ENCODE results near the gene FABP1.

Gene FABP1

GRCh38 chr2:88115825-88116518 lies 11.9 kb downstream of the FABP1 start:
- DNase-seq (ENCODE audit: low read depth in 2 of 2): no peak

DNA sequence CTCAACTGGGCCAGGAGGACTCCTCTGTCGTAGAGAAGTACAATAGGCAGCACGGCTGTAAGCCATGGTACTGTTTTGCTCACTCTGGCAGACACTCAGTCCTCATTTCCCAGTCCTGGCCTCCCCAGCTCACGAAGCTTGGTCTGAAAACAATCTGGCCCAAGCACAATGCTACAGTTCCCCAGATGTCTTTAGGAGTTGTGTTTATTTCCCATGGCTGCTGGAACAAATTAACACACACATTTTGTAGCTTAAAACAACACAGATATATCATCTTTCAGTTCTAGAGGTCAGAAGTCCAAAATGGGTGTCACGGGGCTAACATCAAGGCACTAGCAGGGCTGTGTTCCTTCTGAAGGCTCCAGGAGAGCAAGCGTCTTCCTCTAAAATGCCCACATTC lies 13.0 kb downstream of the FABP1 start:
- no peak for DNase-seq (ENCODE audit: low read depth in 2 of 2)

DNA sequence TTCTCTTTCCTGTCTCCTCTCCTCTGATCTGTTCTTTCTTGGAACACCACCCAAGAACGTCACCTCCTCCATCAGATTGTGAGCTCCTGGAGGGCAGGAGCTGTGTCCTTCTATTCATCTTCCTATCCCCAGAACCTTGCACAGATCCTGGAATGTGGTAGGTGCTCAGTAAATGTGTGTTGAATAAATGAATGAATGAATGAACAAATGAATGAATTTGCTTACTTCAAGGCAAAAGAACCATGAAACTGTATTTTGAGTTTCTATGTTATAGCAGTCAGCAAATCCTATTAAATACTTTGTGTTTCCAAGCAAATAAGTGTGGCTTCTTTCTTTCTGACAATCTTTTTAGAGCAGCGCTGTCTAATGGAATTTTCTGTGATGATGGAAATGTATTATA lies 14.8 kb downstream of the FABP1 start:
- DNase-seq (ENCODE audit: low read depth in 2 of 2): no peak

GRCh38 chr2:88110830-88111229 lies 17.0 kb downstream of the FABP1 start:
- DNase-seq (ENCODE audit: low read depth in 2 of 2): no peak

DNA sequence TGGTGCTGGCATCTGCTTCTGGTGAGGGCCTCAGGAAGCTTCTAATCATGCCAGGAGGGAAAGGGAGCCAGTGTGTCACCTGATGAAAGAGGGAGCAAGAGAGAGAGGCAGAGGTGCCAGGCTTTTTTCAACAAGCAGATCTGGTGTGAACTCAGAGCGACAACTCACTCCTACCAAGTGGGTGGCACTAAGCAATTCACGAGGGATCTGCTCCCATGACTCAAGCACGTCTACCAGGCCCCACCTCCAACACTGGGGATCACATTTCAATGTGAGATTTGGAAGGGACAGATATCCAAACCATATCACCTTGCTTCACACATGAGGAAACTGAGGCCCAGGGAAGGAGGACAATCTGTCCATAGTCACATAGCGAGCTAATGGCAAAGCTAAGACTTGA lies 19.1 kb downstream of the FABP1 start:
- DNase-seq (ENCODE audit: low read depth in 2 of 2): no peak

GRCh38 chr2:88100489-88100858 lies 27.4 kb downstream of the FABP1 start:
- DNase-seq (ENCODE audit: low read depth in 2 of 2): no peak

GRCh38 chr2:88099798-88100488 lies 27.9 kb downstream of the FABP1 start:
- no peak for DNase-seq (ENCODE audit: low read depth in 2 of 2)

DNA sequence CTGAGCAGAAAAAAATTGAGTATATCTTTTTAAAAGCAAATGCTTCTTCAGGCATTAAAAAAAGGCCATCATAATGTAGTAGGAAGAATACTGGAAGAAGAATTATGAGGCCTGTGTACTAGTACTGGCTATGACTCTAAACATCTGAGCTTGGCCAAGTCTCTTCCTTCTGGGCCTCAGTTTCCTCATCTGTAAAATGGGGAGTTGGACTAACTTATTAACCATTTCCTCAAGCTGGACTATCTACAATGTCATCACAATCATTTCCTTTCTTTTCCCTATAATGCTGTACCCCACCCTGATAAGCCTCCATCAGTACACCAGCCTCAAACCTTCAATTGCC lies 29.3 kb downstream of the FABP1 start:
- DNase-seq (ENCODE audit: low read depth in 2 of 2): no peak

DNA sequence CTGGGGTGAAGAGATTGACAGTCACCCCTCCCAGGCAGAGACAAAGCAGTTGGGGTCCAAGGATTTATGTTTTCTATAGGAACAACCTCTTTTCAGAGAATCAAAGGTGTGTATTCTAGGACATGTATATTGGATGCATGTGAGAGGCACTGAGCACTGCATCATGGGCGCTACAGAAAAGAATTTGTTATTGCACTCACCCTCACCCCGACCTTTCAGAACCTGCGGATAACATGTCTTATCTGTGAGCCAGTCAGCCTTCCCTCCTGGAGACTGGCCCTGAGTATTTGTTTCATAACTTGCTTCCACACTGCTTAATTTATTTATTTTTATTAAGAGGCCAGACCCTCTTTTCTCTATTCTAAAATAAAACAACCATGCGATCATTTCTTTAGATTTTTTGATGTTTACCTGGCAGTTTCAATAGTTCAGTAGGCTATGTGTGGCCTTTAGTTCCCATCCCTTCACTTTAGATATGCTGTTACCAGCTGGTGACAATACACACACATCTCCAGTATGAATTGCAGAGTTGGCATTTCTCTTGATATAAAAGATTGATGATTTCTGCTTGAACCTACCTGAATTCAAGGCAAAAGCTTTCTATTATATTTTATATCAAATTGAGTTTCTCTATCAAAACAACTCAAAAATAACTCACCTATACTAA lies 29.8 kb downstream of the FABP1 start:
- no peak for DNase-seq (ENCODE audit: low read depth in 2 of 2)

- no peak for DNase-seq (ENCODE audit: low read depth in 2 of 2)
Measured at GRCh38 chr2:88097192-88097591, 30.7 kb downstream of the FABP1 start.

GRCh38 chr2:88096708-88097107 lies 31.2 kb downstream of the FABP1 start:
- no peak for DNase-seq (ENCODE audit: low read depth in 2 of 2)

DNA sequence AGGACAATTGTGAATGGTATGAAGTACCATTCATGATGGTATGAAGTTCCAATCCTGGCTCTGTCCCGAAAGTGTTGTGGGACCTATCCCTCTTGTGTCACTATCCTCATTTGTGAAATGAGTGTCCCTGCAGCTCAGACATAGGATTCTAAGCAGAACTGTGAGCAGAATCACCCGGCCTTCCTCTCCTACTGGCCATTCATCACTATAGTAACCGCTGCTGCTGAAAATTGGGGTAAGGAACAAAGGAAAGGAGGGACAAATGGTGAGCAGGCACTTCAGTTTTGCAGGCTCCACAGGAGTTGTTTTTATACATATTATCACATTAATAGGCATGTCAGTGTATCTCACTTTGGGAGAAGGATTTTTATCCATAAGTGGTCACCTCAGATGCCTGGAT lies 32.8 kb downstream of the FABP1 start:
- DNase-seq (ENCODE audit: low read depth in 2 of 2): no peak

- DNase-seq (ENCODE audit: low read depth in 2 of 2): no peak
Measured at GRCh38 chr2:88092773-88093172, 35.1 kb downstream of the FABP1 start.

GRCh38 chr2:88091943-88092342 lies 35.9 kb downstream of the FABP1 start:
- DNase-seq (ENCODE audit: low read depth in 2 of 2): no peak

DNA sequence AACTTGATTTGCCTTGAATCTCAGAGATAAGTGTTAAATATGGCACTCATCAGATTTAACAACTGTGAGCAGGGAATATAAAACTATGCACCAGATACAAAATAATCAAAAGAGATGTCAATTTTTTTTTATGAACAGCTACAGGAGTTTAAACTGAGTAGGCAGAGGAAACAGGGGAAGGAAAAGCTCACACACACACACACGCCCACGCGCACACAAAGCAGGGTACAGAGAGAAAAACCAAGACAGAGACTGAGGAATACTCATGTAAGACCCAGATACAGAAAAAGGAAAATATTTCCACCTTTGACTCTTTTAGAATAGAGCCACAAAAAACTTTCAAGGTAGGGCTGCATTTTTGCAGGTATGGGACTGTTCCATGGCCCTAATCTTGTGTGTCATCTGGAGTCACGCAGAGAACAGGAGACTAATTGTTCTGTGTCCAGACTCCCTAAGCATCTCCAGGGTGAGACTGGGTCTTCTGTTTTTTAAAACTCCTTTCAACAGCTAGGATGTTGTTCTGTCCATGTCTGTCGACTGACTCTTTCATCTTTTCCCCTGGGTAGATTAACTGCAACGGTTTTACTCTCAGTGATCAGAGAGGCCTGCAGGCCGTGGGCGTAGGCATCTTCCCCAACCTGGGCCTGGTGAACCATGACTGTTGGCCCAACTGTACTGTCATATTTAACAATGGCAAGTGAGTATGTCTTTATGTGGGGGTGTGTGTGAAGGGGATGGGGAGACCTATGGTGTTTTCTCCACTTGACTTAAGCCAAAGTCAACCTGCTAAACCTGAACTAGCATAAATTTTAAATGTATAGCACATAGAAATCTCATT lies 37.2 kb downstream of the FABP1 start:
- peak in 1 of 2 experiments; percentile 24 for DNase-seq (ENCODE audit: low read depth in 2 of 2)

DNA sequence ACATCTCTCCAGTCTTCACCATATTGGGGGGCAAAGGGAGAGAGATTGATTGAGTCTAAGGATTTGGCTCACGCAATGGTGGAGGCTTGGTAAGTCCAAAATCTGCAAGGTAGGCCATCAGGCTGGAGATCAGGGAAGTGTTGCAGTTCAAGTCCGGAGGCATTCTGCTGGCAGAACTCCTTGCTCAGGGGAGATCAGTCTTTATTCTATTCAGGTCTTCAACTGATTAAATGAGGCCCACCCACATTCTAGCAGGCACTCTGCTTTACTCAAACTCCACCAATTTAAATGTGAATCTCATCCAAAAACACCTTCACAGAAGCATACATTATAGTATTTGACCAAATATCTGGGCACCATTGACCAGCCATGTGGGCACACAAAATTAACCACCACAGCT lies 38.9 kb downstream of the FABP1 start:
- no peak for DNase-seq (ENCODE audit: low read depth in 2 of 2)

DNA sequence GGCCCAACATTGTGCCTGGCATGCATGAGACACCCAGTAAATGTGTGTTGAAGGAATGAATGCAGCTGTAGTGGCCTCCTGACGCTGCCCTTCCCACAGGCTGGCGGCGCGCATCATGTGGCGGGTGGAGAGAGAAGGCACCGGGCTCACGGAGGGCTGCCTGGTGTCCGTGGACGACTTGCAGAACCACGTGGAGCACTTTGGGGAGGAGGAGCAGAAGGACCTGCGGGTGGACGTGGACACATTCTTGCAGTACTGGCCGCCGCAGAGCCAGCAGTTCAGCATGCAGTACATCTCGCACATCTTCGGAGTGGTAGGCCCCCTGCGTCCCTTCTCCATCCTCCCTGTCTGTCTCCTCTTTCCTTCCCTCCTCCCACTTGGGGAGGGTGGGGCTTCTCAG lies 40.1 kb downstream of the FABP1 start:
- DNase-seq (ENCODE audit: low read depth in 2 of 2): no peak

GRCh38 chr2:88087073-88087472 lies 40.8 kb downstream of the FABP1 start:
- no peak for DNase-seq (ENCODE audit: low read depth in 2 of 2)

DNA sequence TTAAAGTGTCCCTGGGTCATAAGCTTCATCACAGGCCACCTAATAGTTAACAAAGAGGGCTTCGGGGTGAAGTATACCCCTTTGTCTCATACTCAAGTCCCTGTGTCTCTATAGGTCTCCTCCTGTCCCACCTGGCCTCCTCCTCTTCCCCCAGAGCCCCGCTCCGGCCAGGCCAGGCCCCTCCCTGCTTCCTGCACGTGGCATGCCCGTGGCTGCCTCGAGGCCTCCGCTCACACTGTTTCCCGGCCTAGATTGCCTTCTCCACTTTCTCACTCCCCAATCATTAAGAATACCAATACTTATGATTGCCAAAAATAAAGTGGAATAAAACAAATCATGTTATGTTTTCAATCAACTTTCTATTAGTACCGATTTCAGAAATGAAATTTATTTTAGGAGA lies 41.5 kb downstream of the FABP1 start:
- DNase-seq (ENCODE audit: low read depth in 2 of 2): no peak

GRCh38 chr2:88085602-88086001 lies 42.3 kb downstream of the FABP1 start:
- DNase-seq (ENCODE audit: low read depth in 2 of 2): no peak

GRCh38 chr2:88085099-88085498 lies 42.8 kb downstream of the FABP1 start:
- no peak for DNase-seq (ENCODE audit: low read depth in 2 of 2)

- DNase-seq (ENCODE audit: low read depth in 2 of 2): no peak
Measured at GRCh38 chr2:88082781-88083180, 45.1 kb downstream of the FABP1 start.

Measured in stimulated activated CD4-positive, alpha-beta T cell treated with anti-CD3 and anti-CD28 coated beads, Interleukin-12 subunit alpha, Interleukin-12 subunit beta, amount 100 ng/mL, for 24 hours (primary cell).